Stimulated activated CD8-positive, alpha-beta memory T cell treated with anti-CD3 and anti-CD28 coated beads, Interleukin-7, amount 100 ng/mL, for 1 hour (primary cell): ENCODE data around the gene DNHD1.

ENCODE experiments used
- DNase-seq, 2 donors: peaks; one replicate each; pipeline ENCODE4 v3.0.0-alpha.2; 2020; ENCODE audit warnings: low read depth in 2 of 2

The DNHD1 gene

DNA sequence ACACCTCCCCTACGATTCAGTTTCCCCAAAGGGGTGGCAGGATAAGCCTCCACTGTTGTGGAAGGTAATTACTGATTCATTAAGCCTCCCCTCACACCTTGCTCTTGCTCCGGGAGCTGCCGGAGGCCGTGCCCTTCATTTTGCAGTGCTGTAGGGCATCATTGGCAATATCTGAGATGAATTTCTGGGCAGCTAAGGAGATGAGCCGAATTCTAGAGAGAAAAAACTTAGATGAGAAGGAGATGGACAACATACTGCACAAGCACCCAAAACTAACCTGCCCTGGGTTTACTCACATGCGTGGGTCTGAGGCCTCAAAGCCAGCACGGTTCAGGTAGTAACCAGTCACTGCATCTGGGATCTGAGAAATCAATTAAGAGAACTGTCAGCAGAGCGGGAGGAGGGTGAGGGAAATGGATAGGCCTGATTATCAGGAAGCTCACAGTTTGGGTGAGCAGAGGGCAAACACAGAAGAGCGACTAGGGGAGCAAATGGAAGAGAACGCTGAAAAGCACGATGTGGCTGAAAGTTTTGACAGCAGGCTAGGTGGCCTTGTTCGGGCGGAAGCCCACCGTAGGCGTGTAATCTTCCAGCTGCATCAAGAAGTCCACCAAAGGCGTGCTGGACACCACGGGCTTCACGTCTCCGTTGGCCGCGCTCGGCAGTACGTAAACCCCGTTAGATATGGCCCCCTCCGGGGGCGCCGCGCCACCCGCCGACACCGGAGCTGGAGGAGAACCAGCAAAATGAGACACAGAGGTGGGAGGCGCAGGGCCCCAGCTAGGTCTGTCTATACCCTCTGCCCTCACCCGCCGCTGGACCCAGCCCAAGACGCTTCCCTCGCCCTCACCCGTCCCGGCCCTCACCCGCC is 114.2 kb downstream of the DNHD1 start:
- DNase-seq: peak in 1 of 2 donors; percentile 5

DNA sequence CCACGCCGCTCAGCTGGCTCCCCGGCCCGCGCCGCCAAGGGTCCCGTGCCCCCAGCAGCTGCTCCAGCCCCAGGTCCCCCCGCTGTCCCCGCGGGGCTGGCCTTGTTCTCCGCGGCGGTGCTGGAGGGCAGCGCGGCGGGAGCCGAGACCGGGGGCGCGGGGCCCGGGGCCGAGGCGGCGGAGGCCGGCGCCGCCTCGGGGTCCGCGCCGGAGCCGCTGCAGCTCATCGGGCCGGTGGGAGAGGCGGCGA is 114.8 kb downstream of the DNHD1 start:
- DNase-seq: no peak

DNA sequence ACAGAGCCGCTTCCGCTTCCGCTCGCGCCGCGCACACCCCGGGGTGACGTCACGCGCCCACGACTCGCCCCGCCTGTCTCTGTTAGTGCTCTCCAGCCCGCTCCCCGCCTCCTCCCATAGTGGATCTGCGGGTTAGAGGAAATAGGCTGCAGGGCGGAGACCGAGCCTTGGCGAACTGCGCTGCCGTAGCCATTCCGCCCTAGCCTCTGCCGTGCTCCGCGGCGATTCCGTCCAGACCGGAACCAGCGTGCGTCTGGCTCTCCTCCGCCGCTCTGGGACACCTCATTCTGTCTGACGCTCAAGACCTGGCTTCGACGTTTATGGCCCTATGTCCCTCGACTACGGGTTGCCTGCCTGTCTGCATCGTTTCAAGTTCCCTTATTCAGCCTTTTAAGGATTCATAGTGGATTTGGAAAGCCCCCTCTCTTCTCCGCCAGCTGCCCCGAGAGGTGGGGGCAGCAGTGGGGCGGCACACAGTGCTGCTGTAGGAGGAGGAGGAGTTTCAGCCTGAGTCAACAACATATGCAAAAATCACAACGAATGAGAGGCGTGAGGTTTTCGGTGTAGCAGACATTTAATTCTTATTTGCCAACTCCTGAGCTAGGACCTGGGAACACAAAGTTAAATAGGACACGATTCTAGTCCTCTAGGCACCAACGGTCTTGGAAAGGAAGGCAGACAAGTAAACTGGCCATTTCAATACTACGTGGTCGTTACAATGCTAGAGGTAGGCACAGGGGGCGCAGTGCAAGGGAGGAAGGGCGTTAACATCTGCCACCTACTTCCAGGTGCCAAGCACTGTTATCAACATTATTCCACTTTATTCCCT is 115.3 kb downstream of the DNHD1 start, which contains the start of gene TAF10:
Gene TAF10, minus strand, starts transcription at position 4 of the 829 bp plus-strand sequence. CDS start 27 bp downstream, outside the sequence.
- peak; percentile 89 to 90 for DNase-seq

DNA sequence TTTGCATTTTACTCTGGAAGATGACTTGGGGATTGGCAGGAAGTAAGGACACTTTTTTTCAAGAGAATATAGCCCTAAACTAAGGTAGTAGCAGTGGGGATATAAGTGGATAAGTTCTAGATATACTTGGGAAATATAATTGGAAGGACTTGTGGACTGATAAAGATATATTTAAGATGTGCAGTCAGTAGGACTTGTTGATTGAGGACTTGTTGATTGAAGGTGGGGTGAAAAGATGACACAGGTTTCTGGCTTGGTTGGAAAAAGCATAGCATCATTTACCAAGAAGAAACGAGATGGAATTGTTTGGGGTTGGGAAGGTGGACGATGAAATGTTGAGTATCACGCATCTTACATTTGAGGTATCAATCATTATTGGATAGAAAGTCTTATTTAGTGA is 116.4 kb downstream of the DNHD1 start:
- DNase-seq: no peak

DNA sequence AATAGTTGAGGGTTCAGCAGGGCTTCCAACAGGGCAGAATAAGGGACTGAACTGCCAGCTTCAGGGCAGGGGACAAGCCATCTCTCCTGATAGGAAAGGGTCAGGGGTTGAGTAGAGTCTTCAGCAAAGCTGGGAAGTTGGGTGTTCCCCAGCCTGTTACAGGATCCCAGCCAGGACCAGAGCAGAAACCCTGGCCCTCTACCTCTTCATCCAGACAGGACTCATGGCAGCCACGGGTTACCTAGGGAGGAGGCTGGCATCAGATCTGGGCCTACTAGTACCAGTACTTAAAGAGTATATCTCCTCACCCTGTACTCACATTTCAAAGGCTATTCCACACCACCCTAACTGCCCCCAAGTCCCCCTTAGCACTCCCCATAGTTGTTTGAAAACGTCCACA is 117.4 kb downstream of the DNHD1 start:
- no peak for DNase-seq

DNA sequence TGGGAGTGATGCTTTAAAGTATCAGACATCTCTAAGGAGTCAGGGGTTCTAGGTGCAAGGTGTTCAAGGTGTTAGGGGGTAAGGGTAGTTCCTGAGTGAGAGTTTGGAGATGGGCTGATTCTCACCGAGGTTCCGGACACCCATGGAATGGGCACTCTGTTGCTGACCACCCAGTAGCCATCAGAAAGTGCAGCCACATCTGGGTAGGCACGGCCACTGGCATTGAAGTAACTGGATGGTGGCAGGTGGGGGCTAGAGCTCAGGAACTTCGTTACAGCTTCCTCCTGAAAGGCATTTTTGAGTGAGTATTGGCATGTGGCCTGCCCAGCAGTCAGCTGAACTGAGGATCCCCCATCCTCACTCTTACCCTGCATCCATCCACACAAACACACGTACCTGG is 118.0 kb downstream of the DNHD1 start:
- DNase-seq: no peak

DNA sequence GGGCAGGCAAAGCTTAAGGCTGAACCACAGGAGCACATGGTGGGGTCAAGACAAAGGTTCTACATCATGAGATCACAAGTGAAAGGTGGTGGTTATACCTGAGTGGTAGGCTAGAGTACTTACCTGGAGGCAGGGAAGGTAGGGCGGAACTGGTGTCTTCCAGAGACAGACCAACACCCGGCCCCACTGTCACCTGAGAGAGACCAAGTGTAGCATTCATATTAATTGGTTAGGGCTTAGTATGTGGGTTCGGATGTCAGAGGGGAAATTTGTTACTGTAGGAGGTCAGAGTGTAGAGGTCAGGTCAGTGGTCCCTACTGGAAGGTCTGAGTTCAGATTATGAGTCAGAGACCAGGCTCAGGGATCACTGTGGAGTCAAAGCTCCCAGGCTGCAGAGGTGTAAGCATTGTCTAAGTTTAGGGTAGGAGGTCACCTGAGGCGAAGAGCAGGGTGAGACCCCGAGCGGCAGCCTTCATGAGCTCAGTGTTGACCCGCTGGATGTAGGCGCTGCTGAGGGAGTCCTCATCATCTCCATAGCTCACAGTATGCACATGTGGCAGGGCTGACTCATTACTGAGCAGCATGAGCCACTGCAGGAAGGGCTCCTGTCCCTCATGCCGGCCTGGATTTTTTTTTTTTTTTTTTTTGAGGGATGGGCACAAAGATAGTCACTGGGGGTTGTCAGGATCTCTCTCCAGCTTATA is 119.0 kb downstream of the DNHD1 start:
- no peak for DNase-seq

DNA sequence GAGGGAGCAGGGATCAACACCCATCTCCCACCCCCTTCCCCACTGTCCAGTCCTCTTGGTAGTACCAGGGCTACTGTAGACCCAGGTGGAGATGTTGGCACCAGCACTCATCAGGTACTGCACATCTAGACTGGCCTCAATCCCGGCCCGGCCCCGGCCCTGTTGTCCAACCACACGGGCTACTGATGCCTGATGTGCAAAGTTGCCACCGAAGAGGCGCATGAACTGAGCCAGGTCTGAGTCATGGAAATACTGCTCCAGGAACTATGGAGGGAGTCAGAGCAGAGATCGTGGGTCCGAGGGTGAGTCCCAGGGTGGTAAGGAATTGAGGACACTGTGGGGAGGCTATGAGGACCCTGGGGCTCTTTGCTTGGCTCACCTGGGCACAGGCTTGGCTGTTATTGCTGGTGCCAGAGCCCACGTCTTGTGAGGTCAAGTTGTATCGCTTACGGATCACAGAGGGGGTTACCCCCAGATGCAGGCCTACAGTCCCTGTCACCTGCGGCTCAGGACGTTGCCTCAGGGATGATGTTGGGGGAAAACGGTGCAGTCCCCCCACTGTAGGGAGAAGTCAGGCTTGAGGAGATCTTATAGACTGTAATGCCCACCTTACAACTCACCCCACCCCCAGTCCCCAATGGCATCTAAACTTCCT is 119.6 kb downstream of the DNHD1 start:
- DNase-seq: no peak

DNA sequence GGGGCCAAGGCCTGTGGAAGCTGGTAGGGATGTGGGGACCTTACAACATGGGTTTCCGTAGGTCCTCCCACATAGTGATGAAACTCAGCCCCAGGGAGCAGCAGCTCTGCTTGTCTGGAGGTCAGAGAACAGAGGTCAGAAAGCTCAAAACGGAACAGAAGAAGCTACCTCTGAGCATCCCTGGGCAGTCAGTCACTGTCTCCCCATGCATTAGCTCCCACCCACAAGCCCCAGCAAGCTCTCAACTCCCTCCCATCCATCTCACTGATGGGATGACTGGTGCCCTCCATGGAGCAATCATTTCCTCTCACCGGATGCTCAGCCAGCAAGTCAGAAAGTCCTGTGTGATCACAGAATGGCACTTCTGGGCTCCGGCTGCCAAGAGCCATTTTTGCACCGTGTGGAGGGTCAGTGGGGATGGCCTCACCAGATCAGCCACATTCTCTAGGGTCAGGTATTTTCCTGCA is 120.3 kb downstream of the DNHD1 start:
- DNase-seq: no peak

DNA sequence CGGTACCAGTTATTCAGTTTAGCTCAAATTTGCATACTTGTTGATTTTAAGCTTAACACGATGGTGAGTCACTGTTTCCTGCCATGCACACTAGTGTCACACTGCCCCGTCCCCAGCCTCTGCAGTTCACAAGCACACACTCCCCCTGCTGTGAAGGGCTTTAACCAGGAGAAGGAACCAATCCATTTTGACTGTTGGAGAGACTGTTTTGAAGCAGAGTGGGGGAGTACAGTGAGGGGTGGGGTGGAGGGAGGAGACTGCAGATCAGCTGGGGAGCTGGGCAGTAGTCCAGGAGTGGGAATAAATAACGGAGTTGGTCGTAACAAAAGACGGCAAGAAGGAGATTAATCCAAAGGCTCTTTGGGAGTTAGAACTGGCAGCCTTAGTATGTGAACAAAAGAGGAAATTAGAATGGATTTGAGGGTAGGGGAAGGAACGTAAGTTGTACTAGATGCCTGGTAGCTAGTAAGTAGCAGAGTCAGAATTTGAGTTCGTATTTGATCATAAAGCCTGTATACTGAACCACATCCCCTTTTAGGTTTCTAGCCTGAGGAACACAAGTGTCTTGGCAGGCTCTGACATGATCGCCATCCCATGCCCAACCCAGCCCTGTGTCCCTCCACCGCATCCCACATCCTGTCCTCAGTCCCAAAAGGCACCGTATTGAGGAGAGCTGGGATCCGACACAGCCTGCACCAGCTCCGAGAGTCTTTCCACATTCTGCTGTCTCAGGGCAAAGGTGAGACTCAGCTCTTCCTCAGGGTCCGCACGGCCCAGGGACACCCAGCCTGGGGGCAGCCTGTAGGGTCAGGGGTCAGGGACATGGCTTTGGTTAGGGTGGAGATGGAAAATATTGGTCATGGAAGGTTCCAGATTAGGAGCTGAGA is 121.3 kb downstream of the DNHD1 start:
- peak; percentile 31 to 40 for DNase-seq

DNA sequence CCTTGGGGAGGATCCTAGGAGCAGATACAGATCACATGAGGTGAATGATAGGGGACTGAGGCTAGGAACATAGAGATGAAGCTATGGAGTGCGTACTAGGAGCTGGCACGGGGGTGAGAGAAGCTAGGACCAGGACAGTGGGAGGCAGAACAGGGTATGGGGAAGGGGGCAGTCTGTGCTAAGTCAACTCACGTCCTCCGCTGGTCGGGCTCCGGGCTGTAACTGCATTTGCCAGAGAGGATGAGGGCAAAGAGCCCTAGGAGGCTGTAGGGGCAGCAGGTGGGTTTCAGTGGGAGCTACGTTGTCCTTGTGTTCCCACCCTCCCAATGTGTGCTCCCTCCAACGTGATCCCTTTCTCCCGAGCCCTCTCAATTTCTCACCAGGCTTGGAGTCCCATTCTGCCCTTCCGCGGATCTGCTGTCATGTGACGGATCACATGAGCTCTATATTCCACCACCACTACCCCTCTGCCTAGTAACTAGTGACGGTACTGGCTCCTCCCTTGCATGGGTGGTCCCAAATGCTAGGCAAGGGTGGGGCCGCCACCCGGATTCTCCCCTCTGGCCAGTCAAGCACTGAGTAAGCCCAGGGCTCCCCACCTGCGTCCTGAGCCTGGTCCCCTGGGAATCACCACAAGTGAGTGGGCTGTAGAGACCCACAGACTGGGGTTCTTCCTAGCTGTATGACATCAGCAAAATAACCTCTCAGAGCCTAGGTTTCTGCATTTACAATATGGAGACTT is 122.1 kb downstream of the DNHD1 start, which contains the start of gene TPP1:
Gene TPP1, minus strand, starts transcription at position 419 of the 742 bp plus-strand sequence. Its CDS starts 22 bp downstream, at position 397.
- peak; percentile 82 to 83 for DNase-seq

DNA sequence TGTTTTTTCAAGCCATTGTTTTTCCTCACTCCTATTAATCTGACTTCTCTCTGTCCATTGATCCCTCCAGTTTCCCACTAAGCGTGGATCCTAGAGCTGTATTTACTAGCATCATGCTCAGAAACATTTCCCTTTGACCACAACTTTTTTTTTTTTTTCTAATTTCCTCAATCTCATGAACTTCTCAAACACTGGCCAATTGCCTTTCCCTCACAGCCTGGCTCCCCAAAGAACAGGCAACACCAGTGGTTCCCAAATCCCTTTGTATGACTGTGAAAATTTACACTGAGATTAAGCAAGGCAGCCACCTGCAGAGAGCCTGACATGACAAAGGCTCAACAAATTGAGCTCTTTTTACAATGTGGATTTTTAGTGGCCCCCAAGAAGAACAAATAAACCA is 123.6 kb downstream of the DNHD1 start:
- DNase-seq: no peak
